Thoracic aorta (tissue), 2 donors: Measurements from ENCODE around the gene DYNC1H1. TPM values are rescaled to one million over a fixed set of nuclear protein-coding genes. Genes with fewer than 3 reads are reported as not detected.

ENCODE experiments used
- ATAC-seq: fragments of 150-250 bp; one replicate; pipeline ENCODE4 v1.8.0; 2017; ENCODE audit warnings: low read depth; ENCODE audit not compliant: insufficient number of reproducible peaks, low FRiP score
- DNase-seq: peaks from one replicate; pipeline ENCODE4 v3.0.0-alpha.2; 2020; ENCODE audit warnings: low spot score
- H3K27ac ChIP-seq, 2 donors: fragments of 200-600 bp; sonication (generic); 1 replicate in 1 of 2; 2 replicates in 1 of 2; pipeline ENCODE4 v1.5.1; 2016; ENCODE audit warnings: mild to moderate bottlenecking in 2 of 2, moderate library complexity in 2 of 2
- H3K27me3 ChIP-seq: fragments of 200-600 bp; sonication (generic); replicated peaks from 2 replicates; pipeline ENCODE4 v1.6.0; 2016; ENCODE audit warnings: mild to moderate bottlenecking; ENCODE audit not compliant: insufficient read depth
- H3K36me3 ChIP-seq: fragments of 200-600 bp; sonication (generic); one replicate; pipeline ENCODE4 v1.5.1; 2016
- H3K4me1 ChIP-seq, 2 donors: fragments of 200-600 bp; sonication (generic); 1 replicate in 1 of 2; 2 replicates in 1 of 2; pipeline versions ENCODE4 v1.5.1 to v1.6.0; 2016; ENCODE audit warnings: low read depth in 2 of 2, mild to moderate bottlenecking in 1 of 2; ENCODE audit not compliant: control insufficient read depth in 1 of 2
- H3K4me3 ChIP-seq: fragments of 200-600 bp; sonication (generic); 2 replicates; pipeline ENCODE4 v1.5.1; 2016; ENCODE audit warnings: mild to moderate bottlenecking
- H3K9me3 ChIP-seq: fragments of 200-600 bp; sonication (generic); 2 replicates; pipeline ENCODE4 v1.5.1; 2016
- CTCF ChIP-seq: fragments of 200-600 bp; sonication (generic); IDR thresholded peaks from one replicate; pipeline ENCODE4 v1.5.1; 2019; ENCODE audit warnings: antibody characterized with exemption
- total RNA-seq, 2 donors: library from RNA; depleted of rRNA; stranded (reverse); fragments of >200 nt; gene quantifications; one replicate each; pipeline versions ENCODE4 v1.1.0 to v1.2.3, GENCODE V29; 2016

DYNC1H1 gene
- total RNA-seq, 2 donors from 2014 or later = 517 to 555 TPM

GRCh38 chr14:102027951-102028350, 63.6 kb downstream of the DYNC1H1 start:
- H3K27ac ChIP-seq = no peak overlapping the region
- no peak for ATAC-seq

GRCh38 chr14:102028733-102029132, 64.4 kb downstream of the DYNC1H1 start:
- Histone ChIP-seq H3K4me1 (no peaks in the 10 kb centered on the region), H3K27me3 (no peaks in the 10 kb centered on the region), H3K9me3 (no peaks in the 10 kb centered on the region), H3K4me3 (no peak overlapping the region), H3K36me3 (peaks cover 88% of the 10 kb centered on the region), H3K27ac (no peak overlapping the region)
- ATAC-seq (no peak), DNase-seq (no peak)
- TF ChIP-seq CTCF = no peak

More at GRCh38 chr14:102027951-102028350, 63.6 kb downstream of the DYNC1H1 start:
- H3K4me1 ChIP-seq = no peaks in the 10 kb centered on the region
- H3K27me3 ChIP-seq = no peaks in the 10 kb centered on the region
- no peaks in the 10 kb centered on the region for H3K9me3 ChIP-seq
- no peak for TF ChIP-seq CTCF
- no peak overlapping the region for H3K4me3 ChIP-seq
- peaks cover 88% of the 10 kb centered on the region for H3K36me3 ChIP-seq
- no peak for DNase-seq

GRCh38 chr14:102029956-102030355, 65.6 kb downstream of the DYNC1H1 start:
- DNase-seq (no peak), ATAC-seq (no peak)
- no peak overlapping the region for H3K4me3 ChIP-seq
- no peak overlapping the region for H3K27ac ChIP-seq
- H3K9me3 ChIP-seq = no peaks in the 10 kb centered on the region
- H3K36me3 ChIP-seq = peaks cover 90% of the 10 kb centered on the region
- no peaks in the 10 kb centered on the region for H3K4me1 ChIP-seq
- no peak for TF ChIP-seq CTCF
- H3K27me3 ChIP-seq = no peaks in the 10 kb centered on the region

GRCh38 chr14:102033241-102033640, 68.9 kb downstream of the DYNC1H1 start:
- ATAC-seq = no peak
- H3K27ac ChIP-seq = no peak overlapping the region
- no peak for DNase-seq
- H3K36me3 ChIP-seq = peaks cover 89% of the 10 kb centered on the region
- no peaks in the 10 kb centered on the region for H3K4me1 ChIP-seq
- no peaks in the 10 kb centered on the region for H3K27me3 ChIP-seq
- TF ChIP-seq CTCF = no peak
- no peak overlapping the region for H3K4me3 ChIP-seq
- H3K9me3 ChIP-seq = no peaks in the 10 kb centered on the region

- peaks cover 89% of the 10 kb centered on the region for H3K36me3 ChIP-seq
These were observed 69.9 kb downstream of the DYNC1H1 start for GRCh38 chr14:102034301-102034700.

More at GRCh38 chr14:102034301-102034700, 69.9 kb downstream of the DYNC1H1 start:
- H3K4me1 ChIP-seq = no peaks in the 10 kb centered on the region
- DNase-seq (no peak), ATAC-seq (no peak)
- no peak for TF ChIP-seq CTCF
- no peak overlapping the region for H3K27ac ChIP-seq
- no peak overlapping the region for H3K4me3 ChIP-seq
- no peaks in the 10 kb centered on the region for H3K9me3 ChIP-seq
- H3K27me3 ChIP-seq = no peaks in the 10 kb centered on the region
